SK-MEL-5 (cell line): ENCODE data around the gene DNPH1. TPM values are rescaled to one million over a fixed set of nuclear protein-coding genes. Genes with fewer than 3 reads are reported as not detected.
A peak's percentile ranks its signal among the peaks of the same experiment; 100 is the strongest.

ENCODE experiments used
- DNase-seq: peaks from one replicate; pipeline ENCODE4 v3.0.0-alpha.2; 2016; ENCODE audit warnings: low read depth, low spot score
- in situ Hi-C: cut with HindIII; loops from 2 replicates; pipeline ENCODE4 v1.10.0; 2016; ENCODE audit warnings: low sequenced_read_pairs, high pct_unique_total_duplicates, low pct_unique_long_range_greater_than_20kb
- polyA plus RNA-seq, 2 experiments: library from polyadenylated mRNA; depleted of rRNA; stranded (reverse); fragments of >200 nt; gene quantifications; 2 replicates each; pipeline ENCODE4 v1.2.3, GENCODE V29; 2015
- total RNA-seq: library from RNA; depleted of rRNA; stranded (reverse); fragments of >200 nt; shearing (Covaris generic); gene quantifications from 2 replicates; pipeline ENCODE4 v1.2.3, GENCODE V29; 2014; rRNA removed

Gene DNPH1, protein sequence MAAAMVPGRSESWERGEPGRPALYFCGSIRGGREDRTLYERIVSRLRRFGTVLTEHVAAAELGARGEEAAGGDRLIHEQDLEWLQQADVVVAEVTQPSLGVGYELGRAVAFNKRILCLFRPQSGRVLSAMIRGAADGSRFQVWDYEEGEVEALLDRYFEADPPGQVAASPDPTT
- total RNA-seq: 108 and 109 TPM in 2 replicates
- polyA plus RNA-seq (2015; cell fraction: cytosol; rRNA removed): 95.3 and 195 TPM in 2 replicates
- polyA plus RNA-seq (2015; cell fraction: nucleus; rRNA removed): 17.7 and 47.5 TPM in 2 replicates

DNA sequence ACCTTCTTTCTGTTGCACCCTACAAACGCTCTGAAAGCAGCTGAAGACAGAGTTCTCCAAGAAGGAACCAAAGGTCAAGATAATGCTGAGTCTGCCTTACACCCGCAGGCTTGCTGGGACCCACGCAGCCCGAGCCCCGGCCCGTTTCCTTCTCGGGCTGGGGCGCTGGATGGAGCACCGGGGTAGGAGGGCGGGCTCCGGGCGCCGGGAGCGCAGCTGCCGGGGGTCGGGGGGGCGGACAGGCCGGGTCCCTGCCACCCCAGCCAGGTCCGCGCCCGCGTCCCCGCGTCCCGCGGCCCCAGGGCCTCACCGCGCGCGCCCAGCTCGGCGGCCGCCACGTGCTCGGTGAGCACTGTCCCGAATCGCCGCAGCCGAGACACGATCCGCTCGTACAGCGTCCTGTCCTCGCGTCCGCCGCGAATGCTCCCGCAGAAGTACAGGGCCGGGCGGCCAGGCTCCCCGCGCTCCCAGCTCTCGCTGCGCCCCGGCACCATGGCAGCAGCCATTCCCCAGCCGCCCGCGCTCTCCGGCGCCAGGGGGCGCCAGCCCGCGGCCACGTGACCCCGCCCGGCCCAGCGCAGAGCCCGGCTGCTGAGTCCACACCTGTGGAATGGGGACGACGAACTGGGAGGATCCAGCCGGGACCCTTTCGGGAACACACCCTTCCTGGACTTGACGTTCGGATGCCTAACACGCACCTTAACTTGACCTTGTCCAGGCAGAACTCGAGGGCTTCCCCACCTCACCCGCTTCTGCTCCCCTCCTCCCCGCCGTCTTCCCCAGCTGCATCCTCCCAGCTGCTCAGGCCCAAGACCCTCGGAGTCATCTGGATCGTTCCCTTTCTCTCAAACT, at the start of gene DNPH1:
DNPH1 (minus strand) TSS at position 531 of the 852 bp plus-strand sequence; CDS start at position 506, 25 bp downstream.
- DNase-seq: peak; percentile 62
- in situ Hi-C loops: no loop called here

DNA sequence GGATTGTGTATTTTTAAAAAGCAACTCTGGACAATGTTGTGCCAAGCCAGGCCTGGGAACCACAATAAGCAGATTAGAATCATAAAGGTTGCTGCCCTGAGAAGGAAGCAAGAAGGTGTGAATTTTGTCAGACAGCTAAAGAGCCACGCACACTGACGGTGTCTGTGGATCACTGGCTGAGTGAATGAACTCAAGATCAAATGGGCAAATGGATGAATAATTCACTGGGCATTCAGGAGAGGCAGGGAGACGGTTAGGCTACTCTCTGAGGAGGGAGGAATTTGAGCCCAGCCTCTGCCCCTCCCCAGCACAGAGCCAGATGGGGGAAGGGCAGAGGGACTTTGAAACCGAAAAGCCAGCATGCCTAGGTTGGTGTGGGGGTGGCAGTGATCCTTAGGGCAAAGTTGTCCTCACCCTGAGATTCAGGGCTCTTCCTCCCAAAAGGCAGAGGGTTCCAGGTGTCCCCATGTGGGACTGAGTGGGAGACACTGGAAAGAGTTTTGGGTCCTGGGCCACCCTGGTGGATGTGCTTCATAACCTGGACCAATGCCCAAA, 49.3 kb upstream of the DNPH1 start:
- DNase-seq: no peak
- in situ Hi-C loops: no loop called here

DNA sequence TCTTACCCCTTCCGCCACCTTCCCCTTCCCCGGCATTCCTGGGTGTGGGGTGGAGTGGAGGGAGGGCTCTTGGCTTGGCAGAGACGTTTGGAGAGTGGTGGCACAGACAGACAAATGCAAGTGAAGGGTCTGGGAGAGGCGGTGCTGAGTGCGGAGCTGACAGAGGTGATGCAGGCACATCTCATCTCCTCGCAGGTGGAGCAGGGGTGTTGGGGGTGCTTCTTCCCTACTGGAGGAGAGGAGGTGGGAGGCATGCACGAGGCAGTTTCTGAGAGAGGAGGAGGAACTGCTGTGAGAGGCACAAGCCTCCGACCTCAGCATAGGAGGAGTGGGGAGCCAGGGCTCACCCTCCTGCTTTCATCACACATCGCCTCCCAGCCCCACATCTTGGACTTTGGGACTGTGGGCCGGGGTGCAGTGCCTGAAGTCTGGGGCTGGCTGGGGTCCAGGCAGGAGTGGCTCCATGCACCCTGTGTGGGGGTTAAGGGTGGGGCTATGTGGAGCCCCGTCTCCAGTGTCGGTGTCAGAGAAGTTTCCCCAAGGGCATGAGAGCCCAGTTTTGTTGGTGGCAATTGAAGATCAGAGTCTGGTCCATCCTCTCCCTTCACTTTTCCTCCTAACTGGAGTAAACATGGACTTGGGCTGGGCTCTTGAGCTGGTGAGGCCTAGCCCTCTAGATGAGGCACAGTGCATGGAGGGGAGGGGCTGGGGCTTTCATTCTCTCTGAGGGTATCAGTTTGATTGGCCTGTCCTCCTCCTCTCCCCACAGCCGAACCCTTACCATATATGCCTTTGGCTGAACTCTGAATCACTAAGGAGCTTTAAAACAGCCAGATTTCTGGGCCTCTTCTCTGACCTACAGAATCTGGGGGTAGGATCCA, 48.6 kb upstream of the DNPH1 start:
- no peak for DNase-seq
- in situ Hi-C loops: no loop called here

DNA sequence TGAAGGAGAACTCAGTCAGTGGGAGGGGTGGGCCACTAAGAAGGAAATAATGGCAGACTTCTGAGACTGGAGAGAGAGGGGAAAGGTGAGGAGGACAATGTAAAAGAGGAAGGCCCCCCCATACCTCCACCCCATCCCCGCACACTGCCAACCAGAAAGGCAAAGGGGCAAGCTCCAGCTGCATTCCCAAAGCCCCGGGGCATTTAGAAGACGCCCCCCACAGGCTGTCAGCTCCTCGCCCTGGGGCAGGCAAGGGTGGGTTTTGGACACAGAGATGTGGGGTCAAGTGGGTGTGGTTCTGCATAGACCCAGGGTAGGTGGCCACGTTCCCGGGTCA, 48.0 kb upstream of the DNPH1 start:
- DNase-seq: no peak
- in situ Hi-C loops: no loop called here

DNA sequence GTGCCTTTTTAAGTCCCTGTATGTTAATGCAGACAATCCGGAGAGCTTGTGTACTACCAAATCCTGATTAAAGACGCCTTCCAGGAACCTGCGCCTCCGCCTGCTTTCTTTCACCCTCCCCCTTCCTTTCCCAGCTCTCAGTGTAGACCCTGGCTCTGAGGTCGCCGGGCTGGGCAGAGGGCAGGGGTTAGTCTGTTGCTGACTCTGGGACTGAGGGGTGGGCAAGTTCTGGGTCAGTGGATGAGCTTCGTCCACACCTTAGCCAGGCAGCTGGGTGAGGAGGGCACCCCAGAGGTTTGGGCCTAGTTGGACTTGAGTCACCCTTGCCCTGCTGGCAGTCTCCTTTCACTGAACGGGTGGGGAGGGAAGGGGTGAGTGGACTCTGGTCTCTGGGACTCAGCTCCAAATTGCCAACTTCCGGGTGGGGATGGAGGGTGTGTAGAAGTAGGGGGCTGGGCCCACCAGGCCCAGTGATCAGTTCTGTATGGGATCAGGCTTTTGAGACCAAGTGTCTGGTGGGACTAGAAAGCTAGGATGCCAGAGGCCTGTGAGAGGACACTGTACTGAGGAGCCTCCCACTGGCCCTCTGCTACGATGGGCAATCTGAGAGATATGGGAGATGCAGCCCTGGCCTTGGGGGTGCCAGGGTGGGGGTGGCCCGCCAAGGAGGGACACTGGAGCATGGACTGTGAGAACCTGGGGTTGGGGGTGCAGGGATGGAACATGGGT, 47.5 kb upstream of the DNPH1 start:
- DNase-seq: no peak
- in situ Hi-C loops: no loop called here

GRCh38 chr6:43275801-43276576, 46.7 kb upstream of the DNPH1 start:
- in situ Hi-C loops: no loop called here
- DNase-seq: no peak

- no peak for DNase-seq
- in situ Hi-C loops: no loop called here
These were observed 45.8 kb upstream of the DNPH1 start for GRCh38 chr6:43274916-43275597.

DNA sequence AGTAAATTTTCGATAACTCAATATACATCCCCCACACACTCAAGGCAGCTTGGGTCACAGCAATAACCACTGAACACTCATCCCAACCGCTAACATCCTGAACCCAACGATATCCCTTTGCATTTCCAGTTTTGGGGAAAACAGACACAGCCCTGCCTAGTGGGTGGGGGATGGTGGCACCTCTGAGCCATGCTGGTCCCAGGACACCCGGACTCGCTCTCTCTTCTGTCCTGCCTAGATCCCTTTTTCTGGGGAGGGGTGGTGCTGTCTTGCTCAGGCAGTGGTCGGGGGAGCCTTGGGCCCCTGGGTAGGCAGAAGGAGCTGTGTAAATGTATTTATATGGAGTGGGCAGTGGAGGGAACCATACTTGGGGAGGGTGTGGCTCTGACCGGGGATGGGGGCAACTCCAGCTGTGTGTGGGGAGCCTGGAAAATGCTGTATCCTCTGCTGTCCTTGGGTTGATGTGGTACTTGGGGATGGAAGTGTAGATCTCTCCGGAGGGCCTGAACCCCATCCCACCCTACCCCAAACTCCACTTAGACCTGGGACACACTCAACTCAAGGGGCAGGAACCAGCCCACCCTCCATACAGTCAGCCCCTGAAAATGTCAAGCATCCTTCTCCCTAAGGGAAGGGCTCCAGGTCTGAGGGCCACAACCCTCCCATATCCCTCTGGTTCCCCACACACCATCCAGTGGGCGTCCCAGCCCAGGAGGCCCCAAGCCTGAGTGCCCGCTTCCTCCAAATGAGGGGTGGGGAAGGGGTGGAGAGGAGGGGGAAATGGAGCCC, 45.0 kb upstream of the DNPH1 start:
- DNase-seq: no peak
- in situ Hi-C loops: no loop called here

- peak; percentile 36 for DNase-seq
- in situ Hi-C loops: no loop called here
These were observed 44.4 kb upstream of the DNPH1 start for GRCh38 chr6:43273707-43274106.

- in situ Hi-C loops: no loop called here
These were observed 42.7 kb upstream of the DNPH1 start for GRCh38 chr6:43271944-43272343.

DNA sequence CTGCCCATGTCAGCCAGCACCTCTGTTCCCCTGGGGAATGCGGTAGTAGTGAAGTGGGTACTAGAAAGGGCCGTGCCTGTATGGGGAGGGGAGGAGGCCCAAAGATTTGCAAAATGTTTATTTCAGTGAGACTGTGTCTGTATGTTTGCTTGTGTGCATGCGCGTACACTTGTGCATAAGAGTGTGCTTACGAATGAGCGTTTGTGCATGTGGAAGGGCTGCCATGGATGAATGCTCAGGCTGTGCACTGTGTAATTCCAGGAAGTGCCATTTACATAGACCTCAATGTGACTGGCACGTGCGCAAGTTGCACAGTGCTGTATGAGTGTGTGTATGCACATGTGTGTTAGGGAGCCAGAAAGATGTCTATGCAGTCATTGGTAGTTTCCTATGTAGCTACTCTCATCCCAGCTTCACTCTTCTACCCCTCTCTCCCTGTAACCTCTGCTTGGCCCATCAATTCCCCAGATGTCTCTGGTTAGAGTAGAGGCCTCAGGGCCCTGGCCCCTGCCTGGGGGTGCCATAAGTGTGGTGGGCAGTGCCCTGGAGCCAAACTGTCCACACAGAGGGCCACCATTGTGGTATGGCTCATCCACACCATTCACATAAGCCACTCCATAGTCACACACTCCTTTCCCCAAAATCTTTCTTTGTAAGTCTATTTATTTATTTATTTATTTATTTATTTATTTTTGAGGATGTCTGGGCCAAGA, 42.0 kb upstream of the DNPH1 start:
- in situ Hi-C loops: no loop called here
- DNase-seq: no peak

More at GRCh38 chr6:43271944-43272343, 42.7 kb upstream of the DNPH1 start:
- no peak for DNase-seq

DNA sequence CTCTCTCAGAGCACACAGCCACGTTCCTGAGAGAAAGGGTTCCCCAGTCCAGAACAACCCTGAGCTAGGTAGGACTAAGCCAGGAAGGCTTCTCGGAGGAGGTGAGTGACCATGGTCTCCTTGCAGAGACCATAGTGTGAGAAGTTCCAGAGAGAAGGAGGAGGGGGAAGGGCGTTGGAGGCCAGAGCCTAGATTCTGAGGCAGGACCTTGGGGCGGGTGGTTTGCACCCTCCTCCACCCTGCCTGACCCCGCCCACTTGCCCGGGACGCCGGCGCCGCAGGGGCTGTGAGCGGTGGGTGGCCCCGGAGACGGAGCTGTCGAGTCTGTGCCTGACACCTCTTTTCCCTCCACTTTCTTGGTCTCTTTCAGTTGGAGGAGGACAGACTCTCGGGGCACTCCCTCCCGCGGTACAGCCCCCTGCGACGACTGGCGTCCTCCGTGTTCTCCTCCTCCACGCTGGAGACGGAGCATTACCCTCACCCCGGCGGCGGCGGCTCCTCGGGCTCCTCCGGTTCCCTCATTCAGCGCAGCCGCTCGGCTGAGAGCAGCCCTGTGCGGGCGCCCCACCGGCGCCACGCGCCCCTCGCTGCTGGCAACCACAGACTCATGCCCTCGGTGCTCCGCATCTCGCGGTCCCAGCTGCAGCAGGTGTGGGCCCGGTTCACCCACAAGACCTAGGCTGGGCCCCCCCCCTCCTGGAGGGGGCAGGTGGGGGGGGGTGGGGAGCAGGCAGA, 40.2 kb upstream of the DNPH1 start:
- in situ Hi-C loops: no loop called here
- DNase-seq: no peak

DNA sequence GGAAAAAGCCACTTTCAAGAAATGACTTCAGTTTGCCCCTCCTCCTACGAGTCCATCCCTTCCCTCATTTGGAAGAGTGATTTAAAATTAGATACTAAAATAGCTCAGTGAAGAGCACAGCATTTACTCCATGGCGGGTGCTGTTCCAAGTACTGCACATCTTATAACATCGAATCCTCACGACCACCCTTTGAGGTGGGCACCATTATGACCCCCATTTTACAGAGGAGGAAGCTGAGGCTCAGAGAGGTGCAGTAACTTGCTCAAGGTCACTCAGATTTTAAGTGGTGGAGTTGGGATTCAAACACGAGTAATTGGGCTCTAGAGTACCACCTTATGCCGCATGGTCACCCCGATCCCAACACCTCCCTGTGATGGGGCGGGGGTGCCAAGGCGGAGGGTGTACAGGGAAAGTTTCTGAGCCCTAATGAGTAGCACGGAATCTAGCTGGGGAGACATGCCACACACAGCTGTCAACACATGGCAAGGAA, 39.5 kb upstream of the DNPH1 start:
- in situ Hi-C loops: no loop called here
- DNase-seq: no peak

DNA sequence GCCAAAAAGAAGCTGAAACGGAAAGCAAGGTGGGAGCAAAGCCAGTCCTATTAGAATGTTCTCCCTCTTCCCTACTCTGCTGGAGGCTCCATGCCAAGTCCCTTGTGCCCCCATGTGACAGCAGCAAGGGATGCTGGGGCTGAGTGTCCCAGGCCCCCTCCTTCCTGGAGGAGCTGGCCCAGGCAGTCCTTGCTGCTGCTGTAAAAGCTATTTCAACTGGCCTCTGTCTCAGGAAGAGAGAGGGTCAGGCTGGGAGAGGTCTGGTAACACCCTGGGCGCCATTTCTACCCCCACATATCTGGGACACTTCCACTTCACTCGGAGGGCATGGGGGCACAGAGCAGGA, 39.0 kb upstream of the DNPH1 start:
- in situ Hi-C loops: no loop called here
- DNase-seq: no peak
